Stimulated activated CD4-positive, alpha-beta T cell treated with anti-CD3 and anti-CD28 coated beads, Interleukin-15, amount 100 ng/mL, for 24 hours (primary cell): ENCODE results near the gene SHC1.

Experiments used
- DNase-seq: peaks from one replicate; pipeline ENCODE4 v3.0.0-alpha.2; 2020

Gene SHC1

GRCh38 chr1:154934358-154934948, 36.1 kb downstream of the SHC1 start:
- no peak for DNase-seq

- DNase-seq, result no peak
Observed at GRCh38 chr1:154931940-154932487, 38.5 kb downstream of the SHC1 start.

GRCh38 chr1:154926201-154926600, 44.3 kb downstream of the SHC1 start:
- no peak for DNase-seq

GRCh38 chr1:154925335-154926170, 45.0 kb downstream of the SHC1 start:
- DNase-seq, result no peak

GRCh38 chr1:154923695-154924094, 46.9 kb downstream of the SHC1 start:
- DNase-seq, result no peak

- no peak for DNase-seq
Observed at GRCh38 chr1:154913273-154913672, 57.3 kb downstream of the SHC1 start.

GRCh38 chr1:154912755-154913154, 57.8 kb downstream of the SHC1 start:
- no peak for DNase-seq
